GM19239 (cell line): ENCODE results near the gene ACTR2.
"Not testable (repeated sequence)": the region's sequence is repeated elsewhere in the genome, so short reads cannot be mapped to it uniquely, and the experiment has no call there.

Experiments used
- DNase-seq: peaks from one replicate; pipeline ENCODE4 v3.0.0; 2011; ENCODE audit warnings: low spot score; ENCODE audit not compliant: insufficient read length
- FAIRE-seq: peaks from 2 replicates; lab custom pipeline; 2011; peaks lifted over from hg19 to GRCh38; lab: Jason Lieb, UNC

Gene ACTR2

DNA sequence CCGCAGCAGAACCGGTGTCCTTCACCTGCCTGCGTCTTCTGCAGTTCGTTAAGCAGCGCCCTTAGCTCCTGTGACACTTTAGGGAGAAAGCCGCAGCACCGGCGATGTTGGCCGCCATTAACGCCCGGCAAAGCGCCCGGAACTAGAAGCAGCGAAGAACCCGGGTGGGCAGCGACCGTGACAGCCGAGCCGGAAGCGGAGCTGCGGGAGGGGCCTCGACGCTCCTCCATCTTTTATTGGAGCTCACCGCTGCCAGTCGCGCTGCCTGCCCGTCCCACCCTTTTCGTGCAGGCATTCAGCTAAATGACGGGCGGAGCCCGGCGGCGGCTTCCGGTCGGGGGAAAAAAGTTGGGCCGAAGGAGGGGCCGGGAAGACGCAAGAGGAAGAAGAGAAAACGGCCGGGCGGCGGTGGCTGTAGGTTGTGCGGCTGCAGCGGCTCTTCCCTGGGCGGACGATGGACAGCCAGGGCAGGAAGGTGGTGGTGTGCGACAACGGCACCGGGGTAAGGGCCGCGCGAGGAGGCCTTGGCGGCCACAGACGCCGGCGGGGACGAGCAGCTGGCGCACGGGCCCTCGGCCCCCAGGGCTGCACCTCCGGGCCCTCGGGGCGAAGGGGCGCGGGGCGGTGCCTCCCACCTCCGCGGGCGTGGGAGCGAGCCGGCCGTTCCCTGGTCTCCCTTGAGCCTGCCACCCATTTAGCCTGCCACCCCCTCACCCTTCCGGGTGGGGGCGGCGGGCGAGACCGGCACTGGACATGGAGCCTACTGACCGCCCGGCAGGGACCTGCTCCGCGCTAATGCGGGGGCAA is at the start of gene ACTR2:
Gene ACTR2, plus strand, starts transcription at position 376 of the 807 bp plus-strand sequence. Its CDS starts 79 bp downstream, at position 455.
- DNase-seq (peak; percentile 65), FAIRE-seq (peak; percentile 88)

DNA sequence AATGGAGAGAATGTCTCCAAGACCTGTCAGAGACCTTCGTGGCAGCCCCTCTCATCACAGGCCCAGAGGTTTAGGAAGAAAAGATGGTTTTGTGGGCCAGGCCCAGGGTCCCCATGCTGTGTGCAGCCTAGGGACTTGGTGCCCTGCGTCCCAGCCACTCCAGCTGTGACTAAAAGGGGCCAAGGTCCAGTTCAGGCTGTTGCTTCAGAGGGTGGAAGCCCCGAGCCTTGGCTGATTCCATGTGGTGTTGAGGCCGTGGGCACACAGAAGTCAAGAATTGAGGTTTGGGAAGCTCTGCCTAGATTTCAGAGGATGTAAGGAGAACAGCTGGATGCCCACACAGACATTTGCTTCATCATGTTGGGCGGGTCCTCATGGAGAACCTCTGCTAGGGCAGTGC is 45.1 kb upstream of the ACTR2 start:
- FAIRE-seq (no peak), DNase-seq (no peak)

DNA sequence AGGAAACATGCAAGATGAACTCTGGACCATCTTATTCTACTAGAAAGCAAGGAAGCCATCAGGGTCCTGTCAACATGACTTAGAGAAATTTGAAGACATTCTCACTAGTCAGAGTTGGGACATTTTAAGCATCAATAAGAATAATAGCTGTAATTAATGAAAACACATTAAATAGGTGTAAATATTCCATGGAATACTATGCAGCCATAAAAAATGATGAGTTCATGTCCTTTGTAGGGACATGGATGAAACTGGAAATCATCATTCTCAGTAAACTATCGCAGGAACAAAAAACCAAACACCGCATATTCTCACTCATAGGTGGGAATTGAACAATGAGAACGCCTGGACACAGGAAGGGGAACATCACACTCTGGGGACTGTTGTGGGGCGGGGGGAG is 44.2 kb upstream of the ACTR2 start:
- FAIRE-seq, DNase-seq: not testable (repeated sequence)

DNA sequence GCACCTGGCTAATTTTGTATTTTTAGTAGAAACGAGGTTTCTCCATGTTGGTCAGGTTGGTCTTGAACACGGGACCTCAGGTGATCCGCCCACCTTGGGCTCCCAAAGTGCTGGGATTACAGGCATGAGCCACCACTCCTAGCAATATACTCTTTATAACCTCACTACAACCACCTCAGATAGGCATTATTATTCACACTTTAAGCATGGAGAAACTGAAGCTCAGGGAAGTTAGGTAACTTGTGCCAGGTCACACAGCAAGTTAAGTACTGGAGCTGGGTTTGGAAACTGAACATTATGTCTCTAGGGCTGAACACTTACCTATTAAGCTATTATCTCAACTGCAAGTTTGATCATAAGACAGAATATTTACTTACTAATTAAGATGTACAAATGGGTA is 42.6 kb upstream of the ACTR2 start:
- DNase-seq (no peak), FAIRE-seq (no peak)

DNA sequence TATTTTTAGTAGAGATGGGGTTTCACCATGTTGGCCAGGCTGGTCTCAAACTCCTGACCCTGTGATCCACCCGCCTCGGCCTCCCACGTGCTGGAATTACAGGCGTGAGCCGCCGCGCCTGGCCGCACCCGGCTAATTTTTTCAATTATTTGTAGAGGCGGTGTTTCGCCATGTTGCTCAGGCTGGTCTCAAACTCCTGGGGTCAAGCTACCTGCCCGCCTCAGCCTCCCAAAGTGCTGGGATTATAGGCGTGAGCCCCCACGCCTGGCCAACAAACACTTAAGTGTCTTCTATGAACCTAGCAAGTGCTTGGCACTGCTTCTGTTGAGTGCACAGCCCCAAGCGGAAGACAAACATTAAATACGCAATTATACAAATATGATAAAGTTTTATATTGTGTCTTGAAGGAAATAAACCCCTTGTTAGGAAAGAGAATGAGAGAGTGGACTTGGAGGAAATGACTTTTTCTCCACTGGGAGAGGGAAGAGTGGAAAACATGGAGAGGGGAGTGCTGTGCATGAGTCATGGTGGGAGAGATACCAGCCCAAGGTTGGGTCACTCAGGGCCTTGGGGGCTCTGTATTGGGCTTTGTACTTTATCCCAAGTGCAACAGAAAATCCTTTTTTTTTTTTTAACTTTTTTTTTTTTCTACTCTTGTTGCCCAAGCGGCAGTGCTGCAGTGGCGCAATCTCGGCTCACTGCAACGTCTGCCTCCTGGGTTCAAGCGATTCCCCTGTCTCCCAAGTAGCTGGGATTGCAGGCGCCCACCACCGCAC is 41.4 kb upstream of the ACTR2 start:
- FAIRE-seq (no peak), DNase-seq (no peak)

DNA sequence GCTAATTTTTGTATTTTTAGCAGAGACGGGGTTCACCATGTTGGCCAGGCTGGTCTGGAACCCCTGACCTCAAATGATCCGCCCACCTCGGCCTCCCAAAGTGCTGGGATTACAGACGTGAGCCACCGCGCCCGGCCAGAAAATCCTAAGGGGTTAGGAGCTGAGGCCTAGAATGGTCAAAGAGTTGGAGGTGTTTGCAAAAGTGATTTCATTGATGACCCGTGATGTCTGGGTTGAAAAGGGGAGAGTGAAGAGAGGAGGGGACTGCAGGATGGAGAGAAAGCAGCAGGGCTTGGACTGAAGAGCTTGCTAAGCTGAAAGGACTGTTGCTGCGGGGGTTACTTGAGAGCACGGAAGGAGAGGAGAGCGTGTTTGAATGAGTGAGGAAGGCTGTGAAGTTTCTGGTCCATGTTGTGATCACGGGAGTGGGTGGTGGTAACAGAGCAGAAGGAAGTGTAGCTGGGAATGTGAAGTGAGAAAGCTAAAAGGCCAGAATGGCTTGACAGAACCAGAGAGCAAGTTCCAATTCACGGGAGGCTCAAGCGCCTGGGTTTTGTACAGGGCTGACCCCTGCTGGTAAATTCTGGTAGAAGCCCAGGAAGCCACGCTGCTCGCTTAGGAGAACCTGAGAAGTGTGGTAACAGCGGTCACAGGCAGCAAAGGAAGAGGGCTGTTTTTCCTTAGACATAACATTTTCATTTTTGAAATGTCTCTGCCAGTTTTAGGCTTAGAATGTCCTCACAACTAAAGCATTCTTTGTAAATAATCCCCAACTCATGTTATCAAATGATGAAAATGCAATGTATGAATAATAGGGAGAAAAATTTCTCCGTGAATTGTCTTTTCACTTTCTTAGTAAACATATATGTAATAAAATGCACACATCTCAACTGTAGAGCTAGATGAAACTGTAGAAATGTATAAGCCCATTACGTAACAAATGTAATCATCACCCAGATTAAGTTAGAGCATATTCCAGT is 40.5 kb upstream of the ACTR2 start:
- FAIRE-seq (peak; percentile 86), DNase-seq (peak; percentile 70)

DNA sequence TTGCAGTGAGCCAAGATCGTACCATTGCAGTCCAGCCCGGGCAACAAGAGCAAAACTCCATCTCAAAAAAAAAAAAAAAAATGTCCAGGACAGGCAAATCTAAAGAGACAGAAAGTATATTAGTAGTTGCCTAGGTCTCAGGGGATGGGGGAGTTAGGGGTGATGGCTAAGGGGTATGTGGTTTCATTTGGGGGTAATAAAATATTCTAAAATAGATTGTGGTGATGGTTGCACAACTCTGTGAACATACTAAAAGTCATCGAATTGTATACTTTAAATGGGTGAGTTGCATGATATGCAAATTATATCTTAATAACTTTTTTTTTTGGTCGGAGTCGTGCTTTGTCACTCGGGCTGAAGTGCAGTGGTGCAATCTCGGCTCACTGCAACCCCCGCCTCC is 34.2 kb upstream of the ACTR2 start:
- DNase-seq (no peak), FAIRE-seq (no peak)

DNA sequence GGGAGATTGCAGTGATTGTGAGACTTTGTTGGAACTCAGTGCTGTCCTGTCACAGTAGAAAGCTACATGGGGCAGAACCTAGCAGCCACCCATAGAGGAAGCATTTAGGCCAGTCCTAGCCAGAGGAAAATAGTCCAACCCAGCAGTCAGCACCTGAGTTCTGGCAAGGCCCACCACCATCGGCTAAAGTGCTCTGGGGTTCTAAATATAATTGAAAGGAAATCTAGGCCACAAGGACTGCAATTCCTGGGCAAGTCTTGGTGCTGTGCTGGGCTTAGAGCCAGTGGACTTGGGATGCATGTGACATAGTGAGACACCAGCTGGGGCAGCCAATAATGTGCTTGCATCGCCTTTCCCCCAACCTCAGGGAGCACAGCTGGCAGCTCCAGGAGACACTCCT is 28.9 kb upstream of the ACTR2 start:
- DNase-seq (no peak), FAIRE-seq (no peak)

DNA sequence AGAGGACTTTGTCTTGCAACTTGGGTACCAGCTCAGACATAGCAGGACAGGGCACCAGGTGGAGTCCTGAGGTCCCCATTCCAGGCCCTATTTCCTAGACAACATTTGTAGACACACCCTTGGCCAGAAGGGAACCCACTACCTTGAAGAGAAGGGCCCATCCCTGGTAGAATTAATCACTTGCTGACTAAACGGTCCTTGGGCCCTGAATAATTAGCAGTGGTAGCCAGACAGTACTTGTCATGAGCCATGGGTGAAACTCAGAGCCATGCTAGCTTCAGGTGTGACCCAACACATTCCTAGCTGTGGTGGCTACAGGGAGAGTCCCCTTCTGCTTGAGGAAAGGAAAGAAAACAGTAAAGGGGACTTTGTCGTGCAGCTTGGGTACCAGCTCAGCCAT is 28.5 kb upstream of the ACTR2 start:
- DNase-seq, result no peak
- FAIRE-seq, result no peak

DNA sequence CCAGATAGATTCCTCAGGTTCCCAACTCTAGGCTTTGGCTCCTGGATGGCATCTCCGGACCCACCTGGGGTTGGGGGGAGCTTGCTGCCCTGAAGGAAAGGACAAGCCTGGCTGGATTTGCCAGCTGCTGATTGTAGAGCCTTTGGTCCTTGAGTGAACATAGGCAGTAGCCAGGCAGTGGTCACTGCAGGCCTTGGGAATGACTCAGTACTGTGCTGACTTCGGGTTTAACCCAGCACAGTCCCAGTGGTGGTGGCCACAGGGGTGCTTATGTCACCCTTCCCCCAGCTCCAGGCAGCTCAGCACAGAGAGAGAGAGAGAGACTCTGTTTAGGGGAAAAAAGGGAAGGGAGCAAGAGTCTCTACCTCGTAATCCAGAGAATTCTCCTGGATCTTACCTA is 27.7 kb upstream of the ACTR2 start:
- FAIRE-seq (no peak), DNase-seq (no peak)

DNA sequence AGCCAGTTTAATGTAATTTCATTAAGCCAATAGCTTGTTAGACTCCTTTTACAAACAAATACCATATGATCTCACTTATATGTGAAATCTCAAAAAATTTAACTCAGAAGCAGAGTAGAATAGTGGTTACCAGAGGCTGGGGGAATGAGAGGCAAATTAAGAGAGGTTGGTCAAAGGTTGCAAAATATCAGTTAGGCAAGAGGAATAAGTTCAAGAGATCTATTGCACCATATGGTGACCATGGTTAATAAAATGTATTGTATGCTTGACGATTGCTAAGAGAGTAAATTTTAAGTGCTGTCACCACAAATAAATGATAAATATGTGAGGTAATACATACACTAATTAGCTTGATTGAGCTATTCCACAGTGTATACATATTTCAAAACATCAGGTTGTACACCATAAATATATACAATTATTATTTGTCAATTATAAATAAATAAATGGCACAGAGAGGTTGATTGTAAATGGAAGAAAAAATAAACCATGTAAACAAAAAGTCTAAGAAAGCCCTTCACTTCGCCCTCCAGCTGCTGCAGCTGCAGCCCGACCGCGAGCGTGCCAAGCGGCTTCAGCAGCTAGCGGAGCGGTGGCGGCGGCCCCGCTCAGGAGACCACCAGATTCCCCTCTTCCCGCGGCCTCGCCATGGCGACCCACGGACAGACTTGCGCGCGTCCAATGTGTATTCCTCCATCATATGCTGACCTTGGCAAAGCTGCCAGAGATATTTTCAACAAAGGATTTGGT is 23.0 kb upstream of the ACTR2 start:
- FAIRE-seq (no peak), DNase-seq (no peak)

DNA sequence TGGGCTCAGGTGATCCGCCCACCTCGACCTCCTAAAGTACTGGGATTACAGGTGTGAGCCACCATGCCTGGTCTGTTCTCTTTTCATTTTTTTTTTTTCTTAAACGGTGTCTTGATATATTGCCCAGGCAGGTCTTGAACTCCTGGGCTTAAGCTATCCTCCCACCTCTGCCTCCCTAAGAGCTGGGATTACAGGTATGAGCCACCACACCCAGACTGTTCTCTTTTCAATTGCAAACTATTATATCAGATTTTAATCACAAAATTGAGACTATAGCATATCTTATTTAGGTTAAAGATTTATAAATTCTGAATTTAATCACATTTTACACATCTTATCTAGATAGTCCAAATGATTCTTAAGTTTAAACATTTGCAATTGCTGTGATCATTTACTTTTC is 15.5 kb upstream of the ACTR2 start:
- no peak for DNase-seq

DNA sequence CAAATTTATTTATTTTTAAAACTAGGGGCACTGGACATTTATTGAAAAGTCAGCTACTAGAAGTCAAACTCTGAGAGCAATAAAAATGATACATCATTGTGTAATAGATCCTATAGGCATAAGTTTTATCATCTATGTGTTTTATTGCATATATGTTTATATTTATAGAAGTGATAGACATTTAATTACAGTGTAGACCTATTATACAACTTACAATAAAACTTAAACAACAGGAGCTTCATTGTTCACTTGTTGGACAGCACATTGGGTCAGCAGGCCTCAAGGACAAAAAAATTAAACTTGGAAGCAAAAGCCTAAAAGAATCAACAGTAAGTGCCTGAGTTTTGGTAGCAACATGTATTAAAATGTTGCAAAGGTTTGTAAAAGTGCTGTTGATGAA is 15.0 kb upstream of the ACTR2 start:
- no peak for FAIRE-seq
- DNase-seq, result no peak

More for the DNA sequence above, 15.5 kb upstream of the ACTR2 start:
- no peak for FAIRE-seq

DNA sequence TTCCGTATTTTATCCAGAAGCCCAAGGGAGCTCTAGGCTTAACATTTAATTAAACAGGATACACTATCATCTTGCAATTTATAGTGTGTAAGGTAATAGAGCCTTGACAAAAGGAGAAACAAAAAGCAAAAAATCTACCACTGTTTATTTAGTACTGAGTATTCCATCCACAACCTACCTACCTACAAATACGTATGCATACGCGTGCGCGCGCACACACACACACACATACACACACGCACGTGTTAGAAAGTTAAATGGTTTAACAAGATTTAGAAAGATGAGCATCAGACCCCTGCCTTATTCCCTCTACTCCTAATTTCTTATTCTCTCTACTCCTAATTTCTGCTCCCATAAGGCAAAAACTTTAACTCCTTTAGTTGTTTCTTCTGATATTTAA is 14.6 kb upstream of the ACTR2 start:
- no peak for FAIRE-seq
- DNase-seq, result no peak

DNA sequence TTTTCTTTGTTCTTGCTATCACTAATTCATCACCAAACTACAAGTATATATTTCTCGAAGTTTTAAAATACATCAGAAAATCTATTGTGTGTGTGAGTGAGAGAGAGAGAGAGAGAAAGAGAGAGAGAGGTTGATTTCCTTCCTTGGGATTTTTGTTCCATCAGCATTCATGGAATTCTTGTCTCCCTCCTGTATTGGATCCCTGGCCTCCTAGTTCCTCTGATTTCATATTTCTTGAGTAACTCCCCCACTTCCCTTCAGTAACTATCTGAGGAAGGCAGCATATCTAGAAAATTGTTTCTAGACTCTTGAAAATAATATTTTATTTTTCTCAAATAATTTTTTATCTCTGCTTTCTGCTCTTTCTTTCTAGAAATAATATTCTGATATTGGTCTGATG is 13.3 kb upstream of the ACTR2 start:
- no peak for DNase-seq
- no peak for FAIRE-seq

DNA sequence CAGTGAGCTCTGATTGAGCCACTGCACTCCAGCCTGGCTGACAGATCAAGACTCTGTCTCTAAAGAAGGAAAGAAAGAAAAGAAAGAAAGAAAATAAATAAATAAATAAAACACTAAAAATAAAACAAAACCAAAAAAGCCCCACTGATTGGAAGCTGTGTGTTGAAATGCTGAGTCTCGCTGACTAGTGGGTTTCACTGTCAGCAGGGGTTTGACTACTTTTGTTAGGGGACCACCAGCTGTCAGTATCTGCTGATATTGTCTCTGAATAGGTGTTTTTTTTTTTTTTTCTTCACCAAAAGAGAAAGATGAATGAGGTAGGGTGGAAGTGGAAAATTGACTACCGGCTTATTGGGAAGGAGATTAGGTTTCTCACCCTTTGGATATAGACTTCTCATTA is 12.8 kb upstream of the ACTR2 start:
- no peak for DNase-seq
- no peak for FAIRE-seq

DNA sequence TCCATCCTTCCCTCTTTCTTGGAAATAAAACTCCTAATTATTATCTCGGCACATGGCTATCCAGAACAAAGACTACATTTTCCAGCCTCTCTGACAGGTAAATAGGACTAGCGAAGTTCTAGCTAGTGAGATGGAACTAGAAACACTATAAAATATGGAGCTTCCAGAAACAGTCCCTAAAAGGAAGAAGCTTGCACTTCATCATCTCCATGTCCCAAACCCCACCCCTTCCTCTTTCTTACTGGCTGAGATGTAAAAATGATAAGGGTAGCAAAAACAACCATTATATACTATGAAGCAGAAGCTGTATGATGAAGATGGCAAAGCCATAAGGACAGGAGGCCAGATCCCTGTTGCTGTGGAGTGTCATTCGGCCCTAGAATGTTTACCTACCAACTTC is 11.7 kb upstream of the ACTR2 start:
- DNase-seq (no peak), FAIRE-seq (peak; percentile 21)

DNA sequence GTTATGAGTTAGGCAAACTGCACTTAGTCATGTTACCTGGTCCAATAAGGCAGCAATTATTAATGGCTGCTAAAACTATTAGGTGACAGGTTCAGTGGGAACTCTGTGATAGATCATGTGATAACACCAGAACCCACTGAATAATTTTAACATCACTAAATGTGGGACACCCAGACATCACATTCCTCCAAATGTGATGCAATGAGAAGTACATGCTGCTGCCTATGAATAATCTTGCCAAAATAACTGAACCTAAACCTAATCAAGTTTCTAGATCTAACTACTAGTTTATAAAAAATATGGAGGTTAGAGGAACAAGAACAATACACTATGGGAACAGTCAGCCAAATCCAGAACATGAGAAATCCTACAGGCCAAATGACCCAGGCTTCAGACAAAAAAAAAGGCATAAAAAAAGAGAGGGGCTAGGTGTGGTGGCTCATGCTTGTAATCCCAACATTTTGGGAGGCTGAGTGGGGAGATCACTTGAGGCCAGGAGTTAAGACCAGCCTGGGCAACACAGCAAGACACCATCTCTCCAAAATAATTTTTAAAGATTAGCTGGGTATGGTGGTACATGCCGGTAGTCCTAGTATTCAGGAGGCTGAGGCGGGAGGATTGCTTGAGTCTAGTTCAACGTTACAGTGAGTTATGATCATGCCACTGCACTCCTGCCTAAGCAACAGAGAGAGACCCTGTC is 7.0 kb upstream of the ACTR2 start:
- FAIRE-seq (no peak), DNase-seq (no peak)

DNA sequence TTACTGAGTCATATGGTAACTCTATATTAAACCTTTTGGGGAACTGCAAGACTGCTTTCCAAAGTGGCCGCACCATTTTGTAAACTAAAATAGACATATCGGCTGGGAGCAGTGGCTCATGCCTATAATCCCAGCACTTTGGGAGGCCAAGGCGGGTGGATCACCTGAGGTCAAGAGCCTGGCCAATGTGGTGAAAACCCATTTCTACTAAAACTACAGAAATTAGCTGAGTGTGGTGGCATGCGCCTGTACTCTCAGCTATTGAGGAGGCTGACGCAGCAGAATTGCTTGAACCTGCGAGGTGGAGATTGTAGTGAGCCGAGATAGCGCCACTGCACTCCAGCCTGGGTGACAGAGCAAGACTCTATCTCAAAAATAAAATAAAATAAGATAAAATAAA is 6.4 kb upstream of the ACTR2 start:
- DNase-seq, FAIRE-seq: not testable (repeated sequence)
